Activated CD4-positive, alpha-beta T cell treated with anti-CD3 and anti-CD28 coated beads, Interleukin-2, amount 50 U/mL, for 16 hours (primary cell): ENCODE results near the gene GRB10.
"Not testable (repeated sequence)": the region's sequence is repeated elsewhere in the genome, so short reads cannot be mapped to it uniquely, and the experiment has no call there.

Source experiments
- DNase-seq: peaks from one replicate; pipeline ENCODE4 v3.0.0-alpha.2; 2020

The GRB10 gene

GRCh38 chr7:50742401-50742800, 40.3 kb downstream of the GRB10 start:
- no peak for DNase-seq

- DNase-seq = peak; percentile 72
These were observed 42.8 kb downstream of the GRB10 start for GRCh38 chr7:50739744-50740435.

- DNase-seq = no peak
These were observed 43.8 kb downstream of the GRB10 start for GRCh38 chr7:50738932-50739331.

- DNase-seq = not testable (repeated sequence)
These were observed 46.9 kb downstream of the GRB10 start for GRCh38 chr7:50735836-50736235.

- DNase-seq = no peak
These were observed 47.4 kb downstream of the GRB10 start for GRCh38 chr7:50735333-50735732.

GRCh38 chr7:50734246-50734645, 48.5 kb downstream of the GRB10 start:
- DNase-seq = no peak

GRCh38 chr7:50733552-50733951, 49.1 kb downstream of the GRB10 start:
- DNase-seq = no peak

- DNase-seq = no peak
These were observed 50.8 kb downstream of the GRB10 start for GRCh38 chr7:50731703-50732582.

GRCh38 chr7:50730446-50731400, 52.0 kb downstream of the GRB10 start:
- no peak for DNase-seq

- no peak for DNase-seq
These were observed 52.7 kb downstream of the GRB10 start for GRCh38 chr7:50729962-50730361.

- no peak for DNase-seq
These were observed 54.5 kb downstream of the GRB10 start for GRCh38 chr7:50728184-50728583.

- DNase-seq = no peak
These were observed 55.0 kb downstream of the GRB10 start for GRCh38 chr7:50727711-50728110.

- DNase-seq = no peak
These were observed 55.6 kb downstream of the GRB10 start for GRCh38 chr7:50727072-50727471.

GRCh38 chr7:50725774-50726173, 56.9 kb downstream of the GRB10 start:
- no peak for DNase-seq

- DNase-seq = no peak
These were observed 57.9 kb downstream of the GRB10 start for GRCh38 chr7:50724526-50725520.

- no peak for DNase-seq
These were observed 58.8 kb downstream of the GRB10 start for GRCh38 chr7:50723888-50724287.

GRCh38 chr7:50723173-50723572, 59.5 kb downstream of the GRB10 start:
- no peak for DNase-seq

GRCh38 chr7:50721661-50722259, 60.9 kb downstream of the GRB10 start:
- no peak for DNase-seq

- no peak for DNase-seq
These were observed 61.5 kb downstream of the GRB10 start for GRCh38 chr7:50721160-50721559.

GRCh38 chr7:50720295-50720694, 62.4 kb downstream of the GRB10 start:
- DNase-seq = no peak

- DNase-seq = no peak
These were observed 63.8 kb downstream of the GRB10 start for GRCh38 chr7:50718876-50719275.
